BJ (cell line): ENCODE results near the gene ZNF804B. TPM values are rescaled to one million over a fixed set of nuclear protein-coding genes. Genes with fewer than 3 reads are reported as not detected.

ENCODE experiments used
- CTCF ChIA-PET: fragments of 350-600 bp; formaldehyde crosslinking; extraction: SDS; loops from one replicate; lab custom pipeline; 2021; ENCODE audit warnings: antibody characterized with exemption, inconsistent platforms; lab: Yijun Ruan, JAX
- POLR2A ChIA-PET: fragments of 300-600 bp; sonication (Branson Sonifier 250); formaldehyde crosslinking; extraction: SDS; loops from one replicate; lab custom pipeline; 2021; ENCODE audit warnings: antibody characterized with exemption; lab: Charles Lee
- DNase-seq: peaks from one replicate; pipeline ENCODE4 v3.0.0-alpha.2; 2011; ENCODE audit warnings: low read depth
- H3K27me3 ChIP-seq: 2 replicates; pipeline ENCODE4 v1.6.0; 2011; ENCODE audit warnings: low read length; ENCODE audit not compliant: control insufficient read depth, insufficient read depth
- H3K36me3 ChIP-seq: 2 replicates; pipeline ENCODE4 v1.5.1; 2011; ENCODE audit warnings: low read length; ENCODE audit not compliant: control insufficient read depth, insufficient read depth
- H3K4me3 ChIP-seq: 2 replicates; pipeline ENCODE4 v1.5.1; 2011; ENCODE audit warnings: low read depth, mild to moderate bottlenecking, control low read depth, low read length
- CTCF ChIP-seq: IDR thresholded peaks from 2 replicates; pipeline ENCODE4 v1.5.1; 2011; ENCODE audit warnings: low read depth, mild to moderate bottlenecking, control low read depth, inconsistent platforms, low read length, moderate library complexity; ENCODE audit not compliant: insufficient read depth
- polyA plus RNA-seq: library from polyadenylated mRNA; depleted of rRNA; stranded (reverse); fragments of >200 nt; gene quantifications from 2 replicates; pipeline ENCODE4 v1.2.3, GENCODE V29; 2011

The ZNF804B gene
- polyA plus RNA-seq, 1 experiment: not detected

GRCh38 chr7:89028319-89028718 lies 268.8 kb downstream of the ZNF804B start:
- Histone ChIP-seq H3K4me3 (no peak overlapping the region), H3K27me3 (no peaks in the 10 kb centered on the region), H3K36me3 (no peaks in the 10 kb centered on the region)
- CTCF ChIA-PET: no interaction called here
- no peak for TF ChIP-seq CTCF
- POLR2A ChIA-PET: no interaction called here
- no peak for DNase-seq

- Histone ChIP-seq H3K36me3 (no peaks in the 10 kb centered on the region), H3K4me3 (no peak overlapping the region), H3K27me3 (no peaks in the 10 kb centered on the region)
- POLR2A ChIA-PET: no interaction called here
- TF ChIP-seq CTCF: no peak
- CTCF ChIA-PET: no interaction called here
- no peak for DNase-seq
Measured at GRCh38 chr7:89029864-89030263, 270.4 kb downstream of the ZNF804B start.

- no peak for TF ChIP-seq CTCF
- no peak overlapping the region for H3K4me3 ChIP-seq
- no peaks in the 10 kb centered on the region for H3K27me3 ChIP-seq
- H3K36me3 ChIP-seq: no peaks in the 10 kb centered on the region
- DNase-seq: no peak
- CTCF ChIA-PET: no interaction called here
- POLR2A ChIA-PET: no interaction called here
Measured at GRCh38 chr7:89041240-89041639, 281.7 kb downstream of the ZNF804B start.

- TF ChIP-seq CTCF: no peak
- no peaks in the 10 kb centered on the region for H3K36me3 ChIP-seq
- CTCF ChIA-PET: no interaction called here
Measured at GRCh38 chr7:89042940-89043339, 283.4 kb downstream of the ZNF804B start.

GRCh38 chr7:89049043-89049442 lies 289.5 kb downstream of the ZNF804B start:
- TF ChIP-seq CTCF: no peak
- ChIA-PET CTCF (no interaction called here), POLR2A (no interaction called here)
- Histone ChIP-seq H3K36me3 (no peaks in the 10 kb centered on the region), H3K4me3 (no peak overlapping the region), H3K27me3 (no peaks in the 10 kb centered on the region)
- DNase-seq: no peak

More at GRCh38 chr7:89042940-89043339, 283.4 kb downstream of the ZNF804B start:
- Histone ChIP-seq H3K27me3 (no peaks in the 10 kb centered on the region), H3K4me3 (no peak overlapping the region)
- no peak for DNase-seq
- POLR2A ChIA-PET: no interaction called here
